Measurements from ENCODE around the gene AOC3.

GRCh38 chr17:42853597-42853967, 2.6 kb downstream of the AOC3 start:
- TF ChIP-seq CTCF (IDR thresholded peaks at IDR 0.05) (no peak), CHD2 (IDR thresholded peaks at IDR 0.05; ENCODE audit: low read length, partially characterized antibody) (no peak), SIN3A (IDR thresholded peaks at IDR 0.05; ENCODE audit: borderline replicate concordance, low read depth, low read length) (no peak), GATA2 (CRISPR knock-in tag; IDR thresholded peaks at IDR 0.05) (no peak), EP300 (IDR thresholded peaks at IDR 0.05; ENCODE audit: borderline replicate concordance in 1 of 2, low read depth in 1 of 2, low read length in 1 of 2) (no peak), ZBTB33 (IDR thresholded peaks at IDR 0.05; ENCODE audit: borderline replicate concordance, low read depth) (no peak), TEAD4 (IDR thresholded peaks at IDR 0.05; ENCODE audit: borderline replicate concordance, insufficient read depth) (no peak), YY1 (IDR thresholded peaks at IDR 0.05; ENCODE audit: low read depth) (no peak), RAD21 (IDR thresholded peaks at IDR 0.05; ENCODE audit: low read length) (no peak), TAF1 (IDR thresholded peaks at IDR 0.05; ENCODE audit: borderline replicate concordance, low read depth, low read length) (no peak), FOSL2 (IDR thresholded peaks at IDR 0.05; ENCODE audit: borderline replicate concordance, low read depth) (no peak)
- TF ChIP-seq, protein P1, sequence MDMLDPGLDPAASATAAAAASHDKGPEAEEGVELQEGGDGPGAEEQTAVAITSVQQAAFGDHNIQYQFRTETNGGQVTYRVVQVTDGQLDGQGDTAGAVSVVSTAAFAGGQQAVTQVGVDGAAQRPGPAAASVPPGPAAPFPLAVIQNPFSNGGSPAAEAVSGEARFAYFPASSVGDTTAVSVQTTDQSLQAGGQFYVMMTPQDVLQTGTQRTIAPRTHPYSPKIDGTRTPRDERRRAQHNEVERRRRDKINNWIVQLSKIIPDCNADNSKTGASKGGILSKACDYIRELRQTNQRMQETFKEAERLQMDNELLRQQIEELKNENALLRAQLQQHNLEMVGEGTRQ (IDR thresholded peaks at IDR 0.05; ENCODE audit: borderline replicate concordance, low read depth, low read length) = no peak
